KMS-11 (cell line): ENCODE measurements around the gene RPRD1A.

Source experiments
- H2AFZ ChIP-seq: fragments of 200-600 bp; sonication (generic); 2 replicates; pipeline ENCODE4 v1.6.1; 2016; ENCODE audit warnings: antibody characterized with exemption, mixed run types, low read depth
- H3K27ac ChIP-seq: fragments of 200-600 bp; sonication (generic); 2 replicates; pipeline ENCODE4 v1.6.1; 2016; ENCODE audit warnings: mild to moderate bottlenecking, mixed run types
- H3K27me3 ChIP-seq: fragments of 200-600 bp; sonication (generic); 2 replicates; pipeline ENCODE4 v1.6.1; 2017; ENCODE audit warnings: mild to moderate bottlenecking, low read depth, mixed run types, moderate library complexity; ENCODE audit not compliant: insufficient read depth
- H3K36me3 ChIP-seq: fragments of 200-600 bp; sonication (generic); 2 replicates; pipeline ENCODE4 v1.6.1; 2017; ENCODE audit warnings: mild to moderate bottlenecking, mixed run types; ENCODE audit not compliant: insufficient read depth
- H3K4me1 ChIP-seq: fragments of 200-600 bp; sonication (generic); 2 replicates; pipeline ENCODE4 v1.6.1; 2016; ENCODE audit warnings: mild to moderate bottlenecking, low read depth, mixed run types; ENCODE audit not compliant: poor library complexity, severe bottlenecking
- H3K4me2 ChIP-seq: fragments of 200-600 bp; sonication (generic); 2 replicates; pipeline ENCODE4 v1.7.0; 2016; ENCODE audit warnings: mild to moderate bottlenecking, mixed run types
- H3K4me3 ChIP-seq: fragments of 200-600 bp; sonication (generic); IDR thresholded peaks from 2 replicates; pipeline ENCODE4 v1.6.1; 2017; ENCODE audit warnings: low read depth, low read length, mixed read lengths; ENCODE audit not compliant: insufficient read depth
- H3K79me2 ChIP-seq: fragments of 200-600 bp; sonication (generic); 2 replicates; pipeline ENCODE4 v1.6.1; 2016; ENCODE audit warnings: low read depth, mixed run types; ENCODE audit not compliant: insufficient read depth
- H3K9ac ChIP-seq: fragments of 200-600 bp; sonication (generic); 2 replicates; pipeline ENCODE4 v1.6.1; 2016; ENCODE audit warnings: mild to moderate bottlenecking, mixed run types
- H4K20me1 ChIP-seq: fragments of 200-600 bp; sonication (generic); 2 replicates; pipeline ENCODE4 v1.6.1; 2016; ENCODE audit warnings: mild to moderate bottlenecking, mixed run types; ENCODE audit not compliant: insufficient read depth
- CTCF ChIP-seq: fragments of 200-600 bp; sonication (generic); conservative IDR thresholded peaks from 2 replicates; pipeline ENCODE4 v1.6.1; 2017; ENCODE audit warnings: low read depth, mild to moderate bottlenecking, antibody characterized with exemption, low read length, moderate library complexity, mixed read lengths

RPRD1A gene

GRCh38 chr18:35998967-35999366 lies 68.4 kb downstream of the RPRD1A start:
- Histone ChIP-seq H3K36me3 (no peaks in the 10 kb centered on the region), H3K4me3 (no peak overlapping the region), H3K4me2 (no peak overlapping the region), H3K27ac (no peak overlapping the region), H3K9ac (no peak overlapping the region), H3K4me1 (no peaks in the 10 kb centered on the region), H3K27me3 (no peaks in the 10 kb centered on the region), H4K20me1 (no peaks in the 10 kb centered on the region), H2AFZ (no peak overlapping the region), H3K79me2 (no peaks in the 10 kb centered on the region)
- peak; percentile 55; the same call in 1 of the 2 replicates for TF ChIP-seq CTCF

- Histone ChIP-seq H2AFZ (no peak overlapping the region), H3K4me1 (no peaks in the 10 kb centered on the region), H3K4me3 (no peak overlapping the region), H3K27ac (no peak overlapping the region), H3K4me2 (no peak overlapping the region), H3K36me3 (no peaks in the 10 kb centered on the region), H3K27me3 (no peaks in the 10 kb centered on the region), H3K79me2 (no peaks in the 10 kb centered on the region), H3K9ac (no peak overlapping the region), H4K20me1 (no peaks in the 10 kb centered on the region)
- TF ChIP-seq CTCF: no peak
Observed at GRCh38 chr18:35993013-35993412, 74.3 kb downstream of the RPRD1A start.

GRCh38 chr18:35991696-35992095 lies 75.7 kb downstream of the RPRD1A start:
- TF ChIP-seq CTCF: no peak
- Histone ChIP-seq H3K36me3 (no peaks in the 10 kb centered on the region), H3K4me1 (no peaks in the 10 kb centered on the region), H2AFZ (no peak overlapping the region), H3K4me2 (no peak overlapping the region), H3K27ac (no peak overlapping the region), H3K27me3 (no peaks in the 10 kb centered on the region), H4K20me1 (no peaks in the 10 kb centered on the region), H3K79me2 (no peaks in the 10 kb centered on the region), H3K4me3 (no peak overlapping the region), H3K9ac (no peak overlapping the region)

GRCh38 chr18:35983818-35984217 lies 83.5 kb downstream of the RPRD1A start:
- H3K27ac ChIP-seq: no peak overlapping the region
- no peak overlapping the region for H3K9ac ChIP-seq
- no peaks in the 10 kb centered on the region for H4K20me1 ChIP-seq
- no peaks in the 10 kb centered on the region for H3K27me3 ChIP-seq
- H2AFZ ChIP-seq: no peak overlapping the region
- TF ChIP-seq CTCF: no peak
- no peaks in the 10 kb centered on the region for H3K36me3 ChIP-seq
- H3K4me3 ChIP-seq: no peak overlapping the region
- no peaks in the 10 kb centered on the region for H3K4me1 ChIP-seq
- no peak overlapping the region for H3K4me2 ChIP-seq
- H3K79me2 ChIP-seq: no peaks in the 10 kb centered on the region

- Histone ChIP-seq H3K4me3 (no peak overlapping the region), H3K36me3 (no peaks in the 10 kb centered on the region), H3K27ac (no peak overlapping the region), H3K4me2 (no peak overlapping the region), H3K9ac (no peak overlapping the region), H2AFZ (no peak overlapping the region), H4K20me1 (no peaks in the 10 kb centered on the region), H3K27me3 (no peaks in the 10 kb centered on the region), H3K4me1 (no peaks in the 10 kb centered on the region), H3K79me2 (no peaks in the 10 kb centered on the region)
- no peak for TF ChIP-seq CTCF
Observed at GRCh38 chr18:35983147-35983546, 84.2 kb downstream of the RPRD1A start.
